ENCODE measurements around the gene SCAF1. TPM values are rescaled to one million over a fixed set of nuclear protein-coding genes. Genes with fewer than 3 reads are reported as not detected.

SCAF1 gene
- polyA plus RNA-seq, 1 donor from 2014 or later = 11.9 TPM

DNA sequence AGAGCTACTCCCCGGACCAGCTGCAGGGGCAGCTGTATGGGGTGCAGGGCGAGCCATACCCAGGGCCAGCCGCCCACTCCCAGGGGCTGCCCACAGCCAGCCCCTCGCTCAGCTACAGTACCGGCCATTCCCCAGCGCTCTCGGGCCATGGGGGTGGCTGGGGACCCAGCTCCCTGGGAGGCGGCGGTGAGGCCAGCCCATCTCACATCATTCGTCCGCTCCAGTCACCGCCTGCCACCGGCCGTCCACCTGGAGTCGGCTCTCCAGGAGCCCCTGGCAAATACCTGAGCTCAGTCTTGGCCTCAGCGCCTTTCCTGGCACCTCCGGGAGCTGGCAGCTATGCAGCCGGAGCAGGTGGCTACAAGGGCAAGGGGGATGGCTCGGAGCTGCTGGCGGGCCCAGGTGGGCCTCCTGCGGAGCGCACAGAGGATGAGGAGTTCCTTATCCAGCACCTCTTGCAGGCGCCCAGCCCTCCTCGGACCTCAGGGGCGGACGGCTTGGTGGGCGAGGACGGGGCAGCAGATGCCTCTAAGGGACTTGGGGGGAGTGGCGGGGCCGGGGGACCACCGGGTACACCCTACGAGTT lies 46.1 kb upstream of the SCAF1 start:
- no peak overlapping the region for H3K27ac ChIP-seq (ENCODE audit: low read length)
- H3K9me2 ChIP-seq (ENCODE audit: insufficient read depth, low read length) = no peaks in the 10 kb centered on the region
- no peak overlapping the region for H2AFZ ChIP-seq (ENCODE audit: low read depth, low read length)
- peaks cover 31% of the 10 kb centered on the region for H3K79me2 ChIP-seq (replicated peaks; ENCODE audit: insufficient read depth, low read length)
- H3K36me3 ChIP-seq (ENCODE audit: insufficient read depth, low read length) = no peaks in the 10 kb centered on the region
- H3F3A ChIP-seq (ENCODE audit: insufficient read depth, low read length, poor library complexity, severe bottlenecking) = no peaks in the 10 kb centered on the region
- TF ChIP-seq, protein P1, sequence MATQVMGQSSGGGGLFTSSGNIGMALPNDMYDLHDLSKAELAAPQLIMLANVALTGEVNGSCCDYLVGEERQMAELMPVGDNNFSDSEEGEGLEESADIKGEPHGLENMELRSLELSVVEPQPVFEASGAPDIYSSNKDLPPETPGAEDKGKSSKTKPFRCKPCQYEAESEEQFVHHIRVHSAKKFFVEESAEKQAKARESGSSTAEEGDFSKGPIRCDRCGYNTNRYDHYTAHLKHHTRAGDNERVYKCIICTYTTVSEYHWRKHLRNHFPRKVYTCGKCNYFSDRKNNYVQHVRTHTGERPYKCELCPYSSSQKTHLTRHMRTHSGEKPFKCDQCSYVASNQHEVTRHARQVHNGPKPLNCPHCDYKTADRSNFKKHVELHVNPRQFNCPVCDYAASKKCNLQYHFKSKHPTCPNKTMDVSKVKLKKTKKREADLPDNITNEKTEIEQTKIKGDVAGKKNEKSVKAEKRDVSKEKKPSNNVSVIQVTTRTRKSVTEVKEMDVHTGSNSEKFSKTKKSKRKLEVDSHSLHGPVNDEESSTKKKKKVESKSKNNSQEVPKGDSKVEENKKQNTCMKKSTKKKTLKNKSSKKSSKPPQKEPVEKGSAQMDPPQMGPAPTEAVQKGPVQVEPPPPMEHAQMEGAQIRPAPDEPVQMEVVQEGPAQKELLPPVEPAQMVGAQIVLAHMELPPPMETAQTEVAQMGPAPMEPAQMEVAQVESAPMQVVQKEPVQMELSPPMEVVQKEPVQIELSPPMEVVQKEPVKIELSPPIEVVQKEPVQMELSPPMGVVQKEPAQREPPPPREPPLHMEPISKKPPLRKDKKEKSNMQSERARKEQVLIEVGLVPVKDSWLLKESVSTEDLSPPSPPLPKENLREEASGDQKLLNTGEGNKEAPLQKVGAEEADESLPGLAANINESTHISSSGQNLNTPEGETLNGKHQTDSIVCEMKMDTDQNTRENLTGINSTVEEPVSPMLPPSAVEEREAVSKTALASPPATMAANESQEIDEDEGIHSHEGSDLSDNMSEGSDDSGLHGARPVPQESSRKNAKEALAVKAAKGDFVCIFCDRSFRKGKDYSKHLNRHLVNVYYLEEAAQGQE (IDR thresholded peaks at IDR 0.05; ENCODE audit: borderline replicate concordance) = no peak
- TF ChIP-seq SMC3 (conservative IDR thresholded peaks at IDR 0.05; ENCODE audit: poor library complexity) (no peak), RAD21 (conservative IDR thresholded peaks at IDR 0.05) (no peak), TAF1 (IDR thresholded peaks at IDR 0.05; ENCODE audit: low read depth) (no peak), POLR2AphosphoS5 (IDR thresholded peaks at IDR 0.05) (no peak), EP300 (conservative IDR thresholded peaks at IDR 0.05; ENCODE audit: poor library complexity, severe bottlenecking) (no peak), EZH2 (IDR thresholded peaks at IDR 0.05; ENCODE audit: borderline replicate concordance, insufficient read depth, low read length, poor library complexity, severe bottlenecking) (no peak), MXI1 (conservative IDR thresholded peaks at IDR 0.05; ENCODE audit: poor library complexity, severe bottlenecking) (no peak)
- TF ChIP-seq, protein P2, sequence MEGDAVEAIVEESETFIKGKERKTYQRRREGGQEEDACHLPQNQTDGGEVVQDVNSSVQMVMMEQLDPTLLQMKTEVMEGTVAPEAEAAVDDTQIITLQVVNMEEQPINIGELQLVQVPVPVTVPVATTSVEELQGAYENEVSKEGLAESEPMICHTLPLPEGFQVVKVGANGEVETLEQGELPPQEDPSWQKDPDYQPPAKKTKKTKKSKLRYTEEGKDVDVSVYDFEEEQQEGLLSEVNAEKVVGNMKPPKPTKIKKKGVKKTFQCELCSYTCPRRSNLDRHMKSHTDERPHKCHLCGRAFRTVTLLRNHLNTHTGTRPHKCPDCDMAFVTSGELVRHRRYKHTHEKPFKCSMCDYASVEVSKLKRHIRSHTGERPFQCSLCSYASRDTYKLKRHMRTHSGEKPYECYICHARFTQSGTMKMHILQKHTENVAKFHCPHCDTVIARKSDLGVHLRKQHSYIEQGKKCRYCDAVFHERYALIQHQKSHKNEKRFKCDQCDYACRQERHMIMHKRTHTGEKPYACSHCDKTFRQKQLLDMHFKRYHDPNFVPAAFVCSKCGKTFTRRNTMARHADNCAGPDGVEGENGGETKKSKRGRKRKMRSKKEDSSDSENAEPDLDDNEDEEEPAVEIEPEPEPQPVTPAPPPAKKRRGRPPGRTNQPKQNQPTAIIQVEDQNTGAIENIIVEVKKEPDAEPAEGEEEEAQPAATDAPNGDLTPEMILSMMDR (IDR thresholded peaks at IDR 0.05; ENCODE audit: poor library complexity, severe bottlenecking) = no peak
- H3K9ac ChIP-seq (ENCODE audit: low read length) = no peak overlapping the region
- no peaks in the 10 kb centered on the region for H4K20me1 ChIP-seq (ENCODE audit: insufficient read depth)
- H3K4me3 ChIP-seq (ENCODE audit: low read length) = no peak overlapping the region
- no peaks in the 10 kb centered on the region for H3K9me3 ChIP-seq (ENCODE audit: low read length)
- H3K27me3 ChIP-seq (ENCODE audit: insufficient read depth, low read depth, low read length) = no peaks in the 10 kb centered on the region
- no peak overlapping the region for H3K4me2 ChIP-seq (ENCODE audit: low read length)

DNA sequence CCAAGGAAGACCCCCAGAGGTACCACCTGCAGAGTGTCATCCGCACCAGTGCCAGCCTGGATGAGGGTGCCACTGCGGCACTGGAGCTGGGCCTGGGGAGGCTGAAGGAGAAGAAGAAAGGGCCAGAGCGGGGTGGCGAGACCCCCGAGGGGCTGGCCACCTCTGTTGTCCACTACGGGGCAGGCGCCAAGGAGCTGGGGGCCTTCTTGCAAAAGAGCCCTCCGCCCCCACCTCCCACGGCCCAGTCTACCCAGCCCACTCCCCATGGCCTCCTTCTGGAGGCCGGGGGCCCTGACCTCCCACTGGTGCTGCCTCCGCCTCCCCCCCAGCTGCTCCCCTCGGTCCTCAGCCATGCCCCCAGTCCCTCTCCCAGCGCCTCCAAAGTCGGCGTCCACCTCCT lies 45.6 kb upstream of the SCAF1 start:
- H4K20me1 ChIP-seq (ENCODE audit: insufficient read depth) = no peaks in the 10 kb centered on the region
- no peaks in the 10 kb centered on the region for H3K9me2 ChIP-seq (ENCODE audit: insufficient read depth, low read length)
- H3K79me2 ChIP-seq (replicated peaks; ENCODE audit: insufficient read depth, low read length) = peaks cover 31% of the 10 kb centered on the region

More for the DNA sequence above, 45.6 kb upstream of the SCAF1 start:
- H3K4me3 ChIP-seq (ENCODE audit: low read length) = no peak overlapping the region
- no peak overlapping the region for H3K9ac ChIP-seq (ENCODE audit: low read length)
- H3K9me3 ChIP-seq (ENCODE audit: low read length) = no peaks in the 10 kb centered on the region
- no peak overlapping the region for H3K4me2 ChIP-seq (ENCODE audit: low read length)
- no peaks in the 10 kb centered on the region for H3F3A ChIP-seq (ENCODE audit: insufficient read depth, low read length, poor library complexity, severe bottlenecking)
- H3K27ac ChIP-seq (ENCODE audit: low read length) = no peak overlapping the region
- H3K36me3 ChIP-seq (ENCODE audit: insufficient read depth, low read length) = no peaks in the 10 kb centered on the region
- no peaks in the 10 kb centered on the region for H3K27me3 ChIP-seq (ENCODE audit: insufficient read depth, low read depth, low read length)
- no peak for TF ChIP-seq TAF1 (IDR thresholded peaks at IDR 0.05; ENCODE audit: low read depth)
- TF ChIP-seq EZH2 (IDR thresholded peaks at IDR 0.05; ENCODE audit: borderline replicate concordance, insufficient read depth, low read length, poor library complexity, severe bottlenecking) = no peak
- TF ChIP-seq, protein P1 (IDR thresholded peaks at IDR 0.05; ENCODE audit: borderline replicate concordance) = no peak
- TF ChIP-seq, protein P2 (IDR thresholded peaks at IDR 0.05; ENCODE audit: poor library complexity, severe bottlenecking) = no peak
- TF ChIP-seq EP300 (conservative IDR thresholded peaks at IDR 0.05; ENCODE audit: poor library complexity, severe bottlenecking) = no peak
- TF ChIP-seq POLR2AphosphoS5 (IDR thresholded peaks at IDR 0.05) = no peak
- H2AFZ ChIP-seq (ENCODE audit: low read depth, low read length) = no peak overlapping the region
